Measurements from ENCODE around the gene ERBB2. TPM values are rescaled to one million over a fixed set of nuclear protein-coding genes. Genes with fewer than 3 reads are reported as not detected.
A peak's percentile ranks its signal among the peaks of the same experiment; 100 is the strongest.

ERBB2 gene
- 92.9 TPM for polyA plus RNA-seq (2013, experiment 1 of 4)
- polyA plus RNA-seq (2013, experiment 2 of 4), result 108 TPM
- 76.4 TPM for polyA plus RNA-seq (2013, experiment 3 of 4)
- polyA plus RNA-seq (2013, experiment 4 of 4), result 82.8 TPM

GRCh38 chr17:39699818-39700147 is at the start of gene ERBB2:
Gene ERBB2, plus strand, starts transcription at chr17:39700064. Its CDS starts 175 bp downstream, at chr17:39700239.
- Histone ChIP-seq H3K27ac (ENCODE audit: insufficient read depth, low read depth, low read length, poor library complexity, severe bottlenecking) (peak within 1 kb of the TSS; percentile 39), H3K4me3 (ENCODE audit: insufficient read depth, low read depth, low read length) (peak within 1 kb of the TSS; percentile 89), H3K4me1 (ENCODE audit: control insufficient read depth, insufficient read depth, low read length) (peaks cover 35% of the 10 kb centered on the region), H3K36me3 (ENCODE audit: control insufficient read depth, insufficient read depth, low read length) (no peaks in the 10 kb centered on the region), H3K9me3 (ENCODE audit: control insufficient read depth, low read length) (no peaks in the 10 kb centered on the region), H3K27me3 (ENCODE audit: control insufficient read depth, insufficient read depth, low read length, poor library complexity, severe bottlenecking) (no peaks in the 10 kb centered on the region)
- 0 to 1% methylated on average over 20 of the region's 20 CpGs for WGBS, 2 experiments

- Histone ChIP-seq H3K4me3 (ENCODE audit: insufficient read depth, low read depth, low read length) (no peak overlapping the region), H3K27ac (ENCODE audit: insufficient read depth, low read depth, low read length, poor library complexity, severe bottlenecking) (no peak overlapping the region), H3K9me3 (ENCODE audit: control insufficient read depth, low read length) (no peaks in the 10 kb centered on the region), H3K27me3 (ENCODE audit: control insufficient read depth, insufficient read depth, low read length, poor library complexity, severe bottlenecking) (no peaks in the 10 kb centered on the region), H3K36me3 (ENCODE audit: control insufficient read depth, insufficient read depth, low read length) (no peaks in the 10 kb centered on the region), H3K4me1 (ENCODE audit: control insufficient read depth, insufficient read depth, low read length) (peaks cover 35% of the 10 kb centered on the region)
- 95 to 96% methylated on average over 11 of the region's 11 CpGs for WGBS, 2 experiments
Observed at GRCh38 chr17:39650121-39650579, 49.7 kb upstream of the ERBB2 start.

- Histone ChIP-seq H3K4me1 (ENCODE audit: control insufficient read depth, insufficient read depth, low read length) (peaks cover 35% of the 10 kb centered on the region), H3K36me3 (ENCODE audit: control insufficient read depth, insufficient read depth, low read length) (no peaks in the 10 kb centered on the region), H3K4me3 (ENCODE audit: insufficient read depth, low read depth, low read length) (no peak overlapping the region), H3K27ac (ENCODE audit: insufficient read depth, low read depth, low read length, poor library complexity, severe bottlenecking) (peak overlapping the region; percentile 79), H3K27me3 (ENCODE audit: control insufficient read depth, insufficient read depth, low read length, poor library complexity, severe bottlenecking) (no peaks in the 10 kb centered on the region), H3K9me3 (ENCODE audit: control insufficient read depth, low read length) (no peaks in the 10 kb centered on the region)
- 76 to 82% methylated on average over 8 of the region's 8 CpGs for WGBS, 2 experiments
Observed at GRCh38 chr17:39651923-39652586, 47.8 kb upstream of the ERBB2 start.

- no peaks in the 10 kb centered on the region for H3K27me3 ChIP-seq (ENCODE audit: control insufficient read depth, insufficient read depth, low read length, poor library complexity, severe bottlenecking)
- no peaks in the 10 kb centered on the region for H3K9me3 ChIP-seq (ENCODE audit: control insufficient read depth, low read length)
- peak overlapping the region; percentile 79 for H3K27ac ChIP-seq (ENCODE audit: insufficient read depth, low read depth, low read length, poor library complexity, severe bottlenecking)
- peaks cover 35% of the 10 kb centered on the region for H3K4me1 ChIP-seq (ENCODE audit: control insufficient read depth, insufficient read depth, low read length)
- 30 to 31% methylated on average over 7 of the region's 7 CpGs for WGBS, 2 experiments
- H3K36me3 ChIP-seq (ENCODE audit: control insufficient read depth, insufficient read depth, low read length), result peaks cover 2% of the 10 kb centered on the region
- peak overlapping the region; percentile 15 for H3K4me3 ChIP-seq (ENCODE audit: insufficient read depth, low read depth, low read length)
Observed at GRCh38 chr17:39652587-39653315, 47.1 kb upstream of the ERBB2 start.

- peak overlapping the region; percentile 15 for H3K4me3 ChIP-seq (ENCODE audit: insufficient read depth, low read depth, low read length)
- H3K4me1 ChIP-seq (ENCODE audit: control insufficient read depth, insufficient read depth, low read length), result peaks cover 35% of the 10 kb centered on the region
- H3K9me3 ChIP-seq (ENCODE audit: control insufficient read depth, low read length), result no peaks in the 10 kb centered on the region
- peak overlapping the region; percentile 79 for H3K27ac ChIP-seq (ENCODE audit: insufficient read depth, low read depth, low read length, poor library complexity, severe bottlenecking)
- H3K36me3 ChIP-seq (ENCODE audit: control insufficient read depth, insufficient read depth, low read length), result peaks cover 4% of the 10 kb centered on the region
- 79 to 81% methylated on average over 12 of the region's 12 CpGs for WGBS, 2 experiments
- H3K27me3 ChIP-seq (ENCODE audit: control insufficient read depth, insufficient read depth, low read length, poor library complexity, severe bottlenecking), result no peaks in the 10 kb centered on the region
Observed at GRCh38 chr17:39653316-39653661, 46.6 kb upstream of the ERBB2 start.

- Histone ChIP-seq H3K27me3 (ENCODE audit: control insufficient read depth, insufficient read depth, low read length, poor library complexity, severe bottlenecking) (no peaks in the 10 kb centered on the region), H3K4me3 (ENCODE audit: insufficient read depth, low read depth, low read length) (no peak overlapping the region), H3K9me3 (ENCODE audit: control insufficient read depth, low read length) (no peaks in the 10 kb centered on the region), H3K4me1 (ENCODE audit: control insufficient read depth, insufficient read depth, low read length) (peaks cover 35% of the 10 kb centered on the region), H3K27ac (ENCODE audit: insufficient read depth, low read depth, low read length, poor library complexity, severe bottlenecking) (no peak overlapping the region), H3K36me3 (ENCODE audit: control insufficient read depth, insufficient read depth, low read length) (peaks cover 4% of the 10 kb centered on the region)
- 82% methylated on average over 14 of the region's 14 CpGs for WGBS, 2 experiments
Observed at GRCh38 chr17:39653662-39654331, 46.1 kb upstream of the ERBB2 start.

GRCh38 chr17:39655105-39655504 is 44.8 kb upstream of the ERBB2 start:
- no peaks in the 10 kb centered on the region for H3K9me3 ChIP-seq (ENCODE audit: control insufficient read depth, low read length)
- H3K27me3 ChIP-seq (ENCODE audit: control insufficient read depth, insufficient read depth, low read length, poor library complexity, severe bottlenecking), result no peaks in the 10 kb centered on the region
- peaks cover 35% of the 10 kb centered on the region for H3K4me1 ChIP-seq (ENCODE audit: control insufficient read depth, insufficient read depth, low read length)
- H3K4me3 ChIP-seq (ENCODE audit: insufficient read depth, low read depth, low read length), result no peak overlapping the region
- H3K27ac ChIP-seq (ENCODE audit: insufficient read depth, low read depth, low read length, poor library complexity, severe bottlenecking), result no peak overlapping the region
- H3K36me3 ChIP-seq (ENCODE audit: control insufficient read depth, insufficient read depth, low read length), result peaks cover 4% of the 10 kb centered on the region
- 89 to 93% methylated on average over 2 of the region's 2 CpGs for WGBS, 2 experiments

GRCh38 chr17:39658346-39658745 is 41.5 kb upstream of the ERBB2 start:
- Histone ChIP-seq H3K9me3 (ENCODE audit: control insufficient read depth, low read length) (no peaks in the 10 kb centered on the region), H3K27ac (ENCODE audit: insufficient read depth, low read depth, low read length, poor library complexity, severe bottlenecking) (no peak overlapping the region), H3K4me1 (ENCODE audit: control insufficient read depth, insufficient read depth, low read length) (peaks cover 23% of the 10 kb centered on the region), H3K4me3 (ENCODE audit: insufficient read depth, low read depth, low read length) (no peak overlapping the region), H3K27me3 (ENCODE audit: control insufficient read depth, insufficient read depth, low read length, poor library complexity, severe bottlenecking) (no peaks in the 10 kb centered on the region), H3K36me3 (ENCODE audit: control insufficient read depth, insufficient read depth, low read length) (peaks cover 4% of the 10 kb centered on the region)
- WGBS, 2 experiments, result 89 to 90% methylated on average over 11 of the region's 11 CpGs

GRCh38 chr17:39658760-39659159 is 41.1 kb upstream of the ERBB2 start:
- Histone ChIP-seq H3K27me3 (ENCODE audit: control insufficient read depth, insufficient read depth, low read length, poor library complexity, severe bottlenecking) (no peaks in the 10 kb centered on the region), H3K27ac (ENCODE audit: insufficient read depth, low read depth, low read length, poor library complexity, severe bottlenecking) (no peak overlapping the region), H3K4me1 (ENCODE audit: control insufficient read depth, insufficient read depth, low read length) (peaks cover 21% of the 10 kb centered on the region), H3K4me3 (ENCODE audit: insufficient read depth, low read depth, low read length) (no peak overlapping the region), H3K9me3 (ENCODE audit: control insufficient read depth, low read length) (no peaks in the 10 kb centered on the region), H3K36me3 (ENCODE audit: control insufficient read depth, insufficient read depth, low read length) (peaks cover 4% of the 10 kb centered on the region)
- WGBS, 2 experiments, result 85 to 87% methylated on average over 3 of the region's 3 CpGs
